Mesendoderm (in vitro differentiated cells): ENCODE data around the gene CDK14.

Experiments
- DNase-seq: peaks from one replicate; pipeline ENCODE4 v3.0.0; 2013
- H2AK5ac ChIP-seq: 2 replicates; pipeline ENCODE4 v1.6.1; 2013; ENCODE audit warnings: low read length, inconsistent platforms
- H2BK120ac ChIP-seq: 2 replicates; pipeline ENCODE4 v1.6.1; 2013; ENCODE audit warnings: low read depth, mild to moderate bottlenecking, low read length, moderate library complexity, mixed read lengths
- H2BK15ac ChIP-seq: replicated peaks from 2 replicates; pipeline ENCODE4 v1.6.1; 2013; ENCODE audit warnings: low read depth, mild to moderate bottlenecking, moderate library complexity
- H2BK5ac ChIP-seq: 2 replicates; pipeline ENCODE4 v1.6.1; 2013; ENCODE audit warnings: low read length, inconsistent platforms
- H3K18ac ChIP-seq: 2 replicates; pipeline ENCODE4 v1.6.1; 2013; ENCODE audit warnings: mild to moderate bottlenecking, low read length, mixed read lengths
- H3K23ac ChIP-seq: one replicate; pipeline ENCODE4 v1.6.1; 2013; ENCODE audit warnings: low read length
- H3K27ac ChIP-seq: 2 replicates; pipeline ENCODE4 v1.5.1; 2013; ENCODE audit warnings: low read depth, mild to moderate bottlenecking, inconsistent platforms, low read length, moderate library complexity
- H3K27me3 ChIP-seq: 2 replicates; pipeline ENCODE4 v1.6.1; 2013; ENCODE audit warnings: low read length, control low read depth, mild to moderate bottlenecking, inconsistent platforms; ENCODE audit not compliant: insufficient read depth, poor library complexity
- H3K36me3 ChIP-seq: 2 replicates; pipeline ENCODE4 v1.6.1; 2013; ENCODE audit warnings: low read length, inconsistent platforms; ENCODE audit not compliant: control insufficient read depth, insufficient read depth
- H3K4ac ChIP-seq: one replicate; pipeline ENCODE4 v1.6.1; 2013; ENCODE audit warnings: low read depth, mild to moderate bottlenecking, low read length, moderate library complexity
- H3K4me1 ChIP-seq: 2 replicates; pipeline ENCODE4 v1.6.1; 2013; ENCODE audit warnings: low read depth, low read length, inconsistent platforms; ENCODE audit not compliant: control insufficient read depth
- H3K4me2 ChIP-seq: 2 replicates; pipeline ENCODE4 v1.6.1; 2013; ENCODE audit warnings: low read length
- H3K4me3 ChIP-seq: 2 replicates; pipeline ENCODE4 v1.5.1; 2013; ENCODE audit warnings: mild to moderate bottlenecking, low read length
- H3K56ac ChIP-seq: one replicate; pipeline ENCODE4 v1.6.1; 2013; ENCODE audit warnings: low read length
- H3K79me1 ChIP-seq: 2 replicates; pipeline ENCODE4 v1.6.1; 2013; ENCODE audit warnings: low read length, inconsistent platforms
- H3K79me2 ChIP-seq: 2 replicates; pipeline ENCODE4 v1.6.1; 2013; ENCODE audit warnings: mild to moderate bottlenecking, low read length; ENCODE audit not compliant: control insufficient read depth, insufficient read depth
- H3K9ac ChIP-seq: 2 replicates; pipeline ENCODE4 v1.6.1; 2013; ENCODE audit warnings: low read length, inconsistent platforms
- H4K5ac ChIP-seq: one replicate; pipeline ENCODE4 v1.6.1; 2013; ENCODE audit warnings: low read length
- H4K8ac ChIP-seq: one replicate; pipeline ENCODE4 v1.6.1; 2013; ENCODE audit warnings: low read depth, mild to moderate bottlenecking, control low read depth, low read length, moderate library complexity
- WGBS: extraction: QIAGEN DNeasy Blood & Tissue Kit; methylation state at CpG from one replicate; pipeline ENCODE4 v1.1.7; 2013; ENCODE audit warnings: low lambda C conversion rate, missing lambda C conversion rate; ENCODE audit not compliant: insufficient coverage; ENCODE audit errors: extremely low coverage; 5-methylcytosine and 5-hydroxymethylcytosine counted together

The CDK14 gene

DNA sequence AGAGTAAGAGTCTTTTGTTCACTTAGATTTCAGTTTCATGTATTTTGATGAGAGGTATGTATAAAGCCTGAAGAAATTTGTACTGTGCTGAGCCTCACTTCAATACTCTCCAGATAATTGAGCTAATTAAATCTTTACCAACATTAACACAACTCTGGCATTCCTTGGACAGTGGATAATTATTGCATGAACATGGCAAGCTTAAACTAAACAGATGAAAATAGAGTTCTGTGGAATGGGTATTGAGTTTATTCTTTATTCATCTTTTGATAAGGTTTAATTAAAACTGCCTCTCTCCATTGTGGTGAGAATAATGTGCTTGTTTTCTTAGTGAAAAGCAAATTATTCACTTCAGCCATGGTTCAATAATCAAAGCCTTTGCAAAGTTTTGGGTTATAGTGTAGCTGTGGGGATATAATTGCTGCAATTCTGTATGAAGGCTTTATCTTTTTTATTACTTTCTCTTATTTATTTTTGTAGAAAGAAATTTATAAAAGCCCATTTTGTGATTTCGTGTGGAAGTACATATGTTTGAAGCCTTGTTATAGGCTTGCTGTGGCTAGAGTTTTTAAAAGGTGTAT is 541.8 kb downstream of the CDK14 start:
- no peaks in the 10 kb centered on the region for H3K79me1 ChIP-seq
- H3K56ac ChIP-seq, result no peak overlapping the region
- H3K4me3 ChIP-seq, result no peak overlapping the region
- no peaks in the 10 kb centered on the region for H3K36me3 ChIP-seq
- no peak overlapping the region for H2BK5ac ChIP-seq
- H3K4me2 ChIP-seq, result no peak overlapping the region
- H2AK5ac ChIP-seq, result no peak overlapping the region
- no peak overlapping the region for H4K5ac ChIP-seq
- H3K27ac ChIP-seq, result no peak overlapping the region
- H3K79me2 ChIP-seq, result no peaks in the 10 kb centered on the region
- H3K27me3 ChIP-seq, result no peaks in the 10 kb centered on the region
- H3K4me1 ChIP-seq, result no peaks in the 10 kb centered on the region
- no CpG with 5 or more reads among the region's 1 CpG for WGBS
- no peak overlapping the region for H3K18ac ChIP-seq
- no peak for DNase-seq
- no peak overlapping the region for H2BK120ac ChIP-seq
- H2BK15ac ChIP-seq, result no peak overlapping the region
- H3K23ac ChIP-seq, result no peak overlapping the region
- no peak overlapping the region for H4K8ac ChIP-seq
- no peak overlapping the region for H3K4ac ChIP-seq
- H3K9ac ChIP-seq, result no peak overlapping the region

DNA sequence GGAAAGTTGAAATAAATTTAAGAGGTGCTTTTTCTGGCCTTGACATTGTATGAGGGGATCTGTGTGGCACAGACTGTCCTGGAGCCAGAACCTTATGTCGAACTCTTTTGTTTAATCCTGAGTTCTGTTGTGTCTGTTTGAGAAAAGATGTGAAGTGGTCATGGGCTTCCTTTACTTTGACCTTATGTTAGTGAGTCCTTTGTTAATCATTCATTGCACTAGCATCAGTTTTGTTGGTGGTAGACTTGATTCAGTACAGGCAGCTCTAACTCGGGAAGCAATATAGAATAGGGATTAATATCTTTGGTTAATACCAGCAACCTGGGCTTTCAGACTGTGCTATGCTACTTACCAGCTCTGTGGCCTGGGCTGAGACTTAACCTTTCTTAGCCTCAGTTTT is 544.2 kb downstream of the CDK14 start:
- H3K79me1 ChIP-seq, result no peaks in the 10 kb centered on the region
- H2AK5ac ChIP-seq, result no peak overlapping the region
- no peak overlapping the region for H3K4me3 ChIP-seq
- no peak overlapping the region for H2BK120ac ChIP-seq
- no peak overlapping the region for H3K4ac ChIP-seq
- no peaks in the 10 kb centered on the region for H3K4me1 ChIP-seq
- no peak overlapping the region for H3K23ac ChIP-seq
- no peak overlapping the region for H3K18ac ChIP-seq
- H3K36me3 ChIP-seq, result no peaks in the 10 kb centered on the region
- no peak overlapping the region for H3K9ac ChIP-seq
- H3K27me3 ChIP-seq, result no peaks in the 10 kb centered on the region
- H3K27ac ChIP-seq, result no peak overlapping the region
- H2BK15ac ChIP-seq, result no peak overlapping the region
- H3K79me2 ChIP-seq, result no peaks in the 10 kb centered on the region
- no CpG with 5 or more reads among the region's 2 CpGs for WGBS
- H3K4me2 ChIP-seq, result no peak overlapping the region
- no peak overlapping the region for H3K56ac ChIP-seq
- no peak overlapping the region for H2BK5ac ChIP-seq
- no peak overlapping the region for H4K8ac ChIP-seq
- DNase-seq, result no peak
- H4K5ac ChIP-seq, result no peak overlapping the region

DNA sequence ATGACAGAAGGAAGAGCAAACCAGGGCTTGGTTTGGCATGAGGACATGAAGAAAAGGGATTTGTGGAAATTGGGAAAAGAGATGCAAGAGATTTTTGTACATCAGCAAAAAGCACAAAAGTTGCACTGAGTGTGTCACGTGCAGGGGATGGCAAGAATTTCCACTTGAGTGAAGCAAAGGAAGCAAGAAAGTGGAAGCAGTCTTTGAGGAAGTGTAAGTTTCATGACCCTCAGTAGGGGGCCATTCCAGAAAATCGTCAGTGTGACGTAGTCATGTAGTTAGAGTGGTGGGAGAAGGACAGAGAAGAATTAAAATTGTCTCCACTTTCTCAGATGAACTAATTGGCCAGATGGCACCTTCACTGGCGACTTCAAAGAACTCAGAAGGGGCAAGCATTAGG is 544.9 kb downstream of the CDK14 start:
- DNase-seq, result peak; percentile 31

DNA sequence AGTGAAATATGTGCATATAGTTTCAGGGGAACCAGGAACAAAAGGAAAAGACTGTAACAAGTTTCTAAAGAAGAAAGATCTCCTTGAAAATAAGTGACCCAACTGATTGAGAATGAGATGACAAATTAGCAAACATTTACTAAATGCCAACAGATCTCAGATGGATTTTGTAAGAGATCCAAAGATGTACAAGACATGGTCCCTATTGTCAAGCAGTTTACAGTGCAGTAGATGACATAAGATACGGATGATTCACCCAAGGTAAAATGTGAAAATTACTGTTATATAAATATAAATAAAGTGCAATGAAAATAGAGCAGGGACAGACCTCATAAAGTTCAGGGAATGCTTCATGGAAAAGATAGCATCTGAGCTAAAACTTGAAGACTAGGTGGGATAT is 546.6 kb downstream of the CDK14 start:
- DNase-seq, result no peak
- Histone ChIP-seq H3K56ac (no peak overlapping the region), H3K9ac (no peak overlapping the region), H3K27ac (no peak overlapping the region), H3K79me1 (no peaks in the 10 kb centered on the region), H3K4ac (no peak overlapping the region), H4K5ac (no peak overlapping the region), H3K4me1 (no peaks in the 10 kb centered on the region), H3K4me3 (no peak overlapping the region), H3K27me3 (no peaks in the 10 kb centered on the region), H2BK120ac (no peak overlapping the region), H2AK5ac (no peak overlapping the region), H3K79me2 (no peaks in the 10 kb centered on the region), H2BK5ac (no peak overlapping the region), H4K8ac (no peak overlapping the region), H2BK15ac (no peak overlapping the region), H3K18ac (no peak overlapping the region), H3K23ac (no peak overlapping the region), H3K36me3 (no peaks in the 10 kb centered on the region), H3K4me2 (no peak overlapping the region)
- no CpG with 5 or more reads among the region's 1 CpG for WGBS

More for the DNA sequence above, 544.9 kb downstream of the CDK14 start:
- Histone ChIP-seq H3K4me1 (no peaks in the 10 kb centered on the region), H3K27ac (no peak overlapping the region), H3K18ac (no peak overlapping the region), H3K79me2 (no peaks in the 10 kb centered on the region), H3K9ac (no peak overlapping the region), H3K56ac (no peak overlapping the region), H3K36me3 (no peaks in the 10 kb centered on the region), H4K8ac (no peak overlapping the region), H2BK15ac (no peak overlapping the region), H2BK5ac (no peak overlapping the region), H2BK120ac (no peak overlapping the region), H3K4me3 (no peak overlapping the region), H3K4ac (no peak overlapping the region), H3K23ac (no peak overlapping the region), H4K5ac (no peak overlapping the region), H2AK5ac (no peak overlapping the region), H3K79me1 (no peaks in the 10 kb centered on the region), H3K4me2 (no peak overlapping the region), H3K27me3 (no peaks in the 10 kb centered on the region)
- WGBS, result no CpG with 5 or more reads among the region's 4 CpGs

DNA sequence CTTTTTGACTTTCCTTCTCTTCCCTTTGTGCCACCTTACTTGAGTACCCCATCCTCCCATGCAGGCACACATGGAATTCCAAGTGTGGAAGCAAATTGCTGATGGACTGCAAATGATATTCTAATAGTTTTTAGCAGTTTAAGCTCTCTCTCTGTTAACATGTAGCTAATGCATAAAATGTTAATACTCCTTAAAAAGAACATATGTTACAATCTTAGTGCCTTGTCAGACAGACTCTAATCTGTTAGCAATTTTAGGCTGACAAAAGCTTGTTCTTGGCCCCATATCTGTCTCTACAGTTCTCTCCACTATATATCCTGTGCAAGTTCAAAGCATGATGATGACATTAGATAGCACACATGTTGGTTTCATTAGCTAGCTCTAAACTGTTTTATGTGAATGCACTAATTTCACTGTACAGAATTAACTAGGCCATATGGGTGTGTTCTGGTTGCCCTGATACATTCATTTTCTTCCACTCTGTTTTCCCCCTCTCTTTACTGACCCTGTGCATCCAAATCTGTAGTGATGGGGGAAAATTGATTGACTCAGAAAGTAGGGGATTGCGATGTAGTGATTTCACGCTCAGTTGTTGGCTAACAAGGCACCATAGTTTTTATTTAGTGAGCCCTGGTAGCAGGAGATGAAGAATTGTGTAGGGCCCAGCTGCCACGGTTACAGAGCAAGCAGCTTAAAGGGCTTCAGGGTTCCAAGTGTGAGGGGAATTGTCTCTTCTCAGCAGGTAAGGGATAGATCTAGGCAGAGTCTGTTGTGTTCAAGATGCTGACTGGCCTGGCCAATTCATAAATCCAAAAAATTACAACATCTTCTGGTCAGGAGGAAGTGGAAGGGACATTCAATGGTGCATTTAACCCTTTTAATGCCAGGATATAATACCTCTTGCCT is 553.5 kb downstream of the CDK14 start:
- no peak overlapping the region for H4K8ac ChIP-seq
- no peak overlapping the region for H3K4me3 ChIP-seq
- no peak overlapping the region for H3K18ac ChIP-seq
- H3K36me3 ChIP-seq, result no peaks in the 10 kb centered on the region
- WGBS, result no CpG with 5 or more reads among the region's 3 CpGs
- no peaks in the 10 kb centered on the region for H3K27me3 ChIP-seq
- H2BK15ac ChIP-seq, result no peak overlapping the region
- no peak overlapping the region for H2BK120ac ChIP-seq
- no peak overlapping the region for H2AK5ac ChIP-seq
- no peak overlapping the region for H3K9ac ChIP-seq
- H3K79me2 ChIP-seq, result no peaks in the 10 kb centered on the region
- H4K5ac ChIP-seq, result no peak overlapping the region
- H3K23ac ChIP-seq, result no peak overlapping the region
- H3K4me1 ChIP-seq, result no peaks in the 10 kb centered on the region
- no peak overlapping the region for H3K56ac ChIP-seq
- DNase-seq, result peak; percentile 8
- no peak overlapping the region for H2BK5ac ChIP-seq
- no peak overlapping the region for H3K27ac ChIP-seq
- H3K4me2 ChIP-seq, result no peak overlapping the region
- H3K79me1 ChIP-seq, result no peaks in the 10 kb centered on the region
- H3K4ac ChIP-seq, result no peak overlapping the region
